IPS-18c (cell line): ENCODE results near the gene ACTG1.
"Not testable (repeated sequence)": the region's sequence is repeated elsewhere in the genome, so short reads cannot be mapped to it uniquely, and the experiment has no call there.

Experiments
- H3K4me3 ChIP-seq: 2 replicates; pipeline ENCODE4 v1.7.0; 2013; ENCODE audit warnings: low read depth, mild to moderate bottlenecking, low read length, moderate library complexity; ENCODE audit not compliant: insufficient read depth
- H3K9me3 ChIP-seq: one replicate; pipeline ENCODE4 v1.6.1; 2013; ENCODE audit warnings: mild to moderate bottlenecking, low read length, moderate library complexity; ENCODE audit not compliant: control insufficient read depth, insufficient read depth

ACTG1 gene

GRCh38 chr17:81536299-81537290 is 24.0 kb upstream of the ACTG1 start:
- H3K4me3 ChIP-seq = no peak overlapping the region
- no peaks in the 10 kb centered on the region for H3K9me3 ChIP-seq

DNA sequence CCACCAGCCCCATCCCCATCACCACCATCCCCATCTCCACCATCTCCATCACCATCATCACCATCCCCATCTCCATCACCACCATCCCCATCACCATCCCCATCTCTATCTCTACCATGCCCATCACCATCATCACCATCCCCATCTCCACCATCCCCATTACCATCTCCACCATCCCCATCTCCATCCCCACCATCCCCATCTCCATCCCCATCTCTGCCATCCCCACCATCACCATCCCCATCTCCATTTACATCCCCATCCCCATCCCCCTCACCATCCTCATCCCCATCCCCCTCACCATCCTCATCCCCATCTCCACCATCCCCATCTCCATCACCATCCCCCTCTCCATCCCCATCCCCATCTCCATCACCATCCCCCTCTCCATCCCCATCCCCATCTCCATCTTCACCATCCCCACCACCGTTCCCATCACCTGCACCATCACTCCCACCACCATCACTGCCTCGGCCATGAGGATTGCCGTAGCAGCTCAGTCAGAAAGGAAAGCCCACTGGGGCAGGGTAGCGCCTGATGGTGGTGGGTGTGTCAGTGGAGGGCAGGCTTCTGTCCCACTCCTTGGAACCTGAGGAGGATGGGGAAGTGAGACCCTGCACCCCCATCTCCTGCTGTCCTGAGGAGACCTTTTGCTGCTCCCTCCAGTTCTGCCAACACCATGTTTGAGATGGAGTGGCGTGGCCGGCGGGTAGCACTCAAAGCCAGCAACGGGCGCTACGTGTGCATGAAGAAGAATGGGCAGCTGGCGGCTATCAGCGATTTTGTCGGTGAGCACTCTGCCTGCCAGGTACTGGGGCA is 23.1 kb upstream of the ACTG1 start:
- H3K9me3 ChIP-seq = no peaks in the 10 kb centered on the region
- no peak overlapping the region for H3K4me3 ChIP-seq

DNA sequence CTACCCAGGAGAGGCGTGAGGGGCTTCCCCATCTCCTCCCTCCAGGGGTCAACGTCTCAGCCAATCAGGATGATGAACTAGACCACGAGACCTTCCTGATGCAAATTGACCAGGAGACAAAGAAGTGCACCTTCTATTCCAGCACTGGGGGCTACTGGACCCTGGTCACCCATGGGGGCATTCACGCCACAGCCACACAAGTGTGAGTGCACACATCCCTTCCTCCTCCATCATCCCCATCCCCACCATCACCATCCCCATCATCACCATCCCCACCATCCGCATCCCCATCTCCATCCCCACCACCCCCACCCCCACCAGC is 22.4 kb upstream of the ACTG1 start:
- Histone ChIP-seq H3K4me3 (no peak overlapping the region), H3K9me3 (no peaks in the 10 kb centered on the region)

GRCh38 chr17:81534157-81535006 is 21.8 kb upstream of the ACTG1 start:
- H3K9me3 ChIP-seq = no peaks in the 10 kb centered on the region
- H3K4me3 ChIP-seq = no peak overlapping the region

DNA sequence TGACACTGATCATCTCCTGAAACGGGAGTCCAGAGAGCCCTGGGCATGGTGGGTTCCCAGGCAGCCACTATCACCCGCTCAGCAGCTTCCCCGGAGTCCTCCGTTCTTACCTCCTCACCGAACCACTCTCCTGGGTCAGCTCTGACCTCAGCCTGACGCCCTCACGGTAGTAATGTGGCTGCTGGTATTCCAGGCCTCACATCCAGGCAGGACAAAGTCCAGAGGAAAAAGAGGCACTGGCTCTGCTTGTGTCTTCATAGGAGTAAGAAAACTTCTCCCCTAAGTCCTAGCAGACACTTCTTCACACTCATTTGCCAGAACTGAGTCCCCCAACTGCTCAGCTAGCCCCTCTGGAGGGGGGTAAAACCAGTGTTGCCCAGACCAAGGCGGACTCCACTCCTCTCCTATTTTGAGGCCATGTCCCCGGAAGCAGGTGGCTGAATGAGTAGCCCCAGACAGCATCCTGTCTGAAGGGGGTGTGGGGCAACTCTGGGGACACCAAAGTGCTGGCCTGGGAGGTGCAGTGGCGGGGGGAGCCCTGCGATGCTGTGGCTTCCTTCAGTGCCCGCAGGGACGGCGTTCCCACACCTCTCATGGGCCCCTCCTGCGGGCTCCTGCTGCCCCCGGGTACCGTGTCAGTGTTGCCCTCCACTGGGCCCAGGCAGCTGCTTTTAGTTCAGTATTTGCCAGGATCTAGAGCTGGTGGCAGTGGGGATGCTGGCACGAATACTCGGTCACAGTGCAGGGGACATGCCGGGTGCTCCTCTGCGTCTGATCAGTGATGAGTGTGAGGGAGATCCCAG is 20.9 kb upstream of the ACTG1 start:
- H3K4me3 ChIP-seq = no peak overlapping the region
- H3K9me3 ChIP-seq = no peaks in the 10 kb centered on the region

GRCh38 chr17:81532490-81533287 is 20.1 kb upstream of the ACTG1 start:
- no peaks in the 10 kb centered on the region for H3K9me3 ChIP-seq

DNA sequence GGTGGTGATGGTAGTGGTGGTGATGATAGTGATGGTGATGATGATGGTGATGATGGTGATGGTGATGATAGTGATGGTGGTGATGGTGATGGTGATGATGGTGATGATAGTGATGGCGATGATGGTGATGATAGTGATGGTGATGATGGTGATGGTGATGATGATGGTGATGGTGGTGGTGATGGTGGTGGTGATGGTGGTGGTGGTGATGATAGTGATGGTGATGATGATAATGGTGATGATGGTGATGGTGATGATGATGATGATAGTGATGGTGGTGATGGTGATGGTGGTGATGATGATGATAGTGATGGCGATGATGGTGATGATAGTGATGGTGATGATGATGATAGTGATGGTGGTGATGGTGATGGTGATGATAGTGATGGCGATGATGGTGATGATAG is 19.4 kb upstream of the ACTG1 start:
- not testable (repeated sequence) for H3K9me3 ChIP-seq, H3K4me3 ChIP-seq

More at GRCh38 chr17:81532490-81533287, 20.1 kb upstream of the ACTG1 start:
- no peak overlapping the region for H3K4me3 ChIP-seq

- H3K4me3 ChIP-seq, H3K9me3 ChIP-seq: not testable (repeated sequence)
These were observed 18.4 kb upstream of the ACTG1 start for GRCh38 chr17:81531013-81531412.

DNA sequence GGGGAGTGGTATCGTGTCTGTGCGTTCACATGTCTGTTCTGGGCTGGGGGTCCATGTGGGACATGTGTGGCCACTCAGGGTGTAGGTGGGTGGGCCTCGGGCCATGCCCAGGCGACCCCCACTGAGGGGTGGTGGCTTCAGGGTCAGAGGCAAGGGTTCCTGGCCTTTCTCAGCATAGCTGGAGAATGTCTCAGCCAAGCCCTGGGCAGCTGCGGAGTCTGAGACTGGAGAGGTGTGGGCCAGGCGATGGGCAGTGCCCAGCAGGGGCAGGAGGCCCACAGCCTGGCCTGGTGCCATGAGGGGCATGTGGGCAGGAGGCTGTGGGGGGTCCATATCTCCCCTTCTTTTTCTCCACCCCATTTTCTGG is 16.8 kb upstream of the ACTG1 start:
- H3K4me3 ChIP-seq = no peak overlapping the region
- H3K9me3 ChIP-seq = no peaks in the 10 kb centered on the region

- no peak overlapping the region for H3K4me3 ChIP-seq
- no peaks in the 10 kb centered on the region for H3K9me3 ChIP-seq
These were observed 16.2 kb upstream of the ACTG1 start for GRCh38 chr17:81528651-81529436.

DNA sequence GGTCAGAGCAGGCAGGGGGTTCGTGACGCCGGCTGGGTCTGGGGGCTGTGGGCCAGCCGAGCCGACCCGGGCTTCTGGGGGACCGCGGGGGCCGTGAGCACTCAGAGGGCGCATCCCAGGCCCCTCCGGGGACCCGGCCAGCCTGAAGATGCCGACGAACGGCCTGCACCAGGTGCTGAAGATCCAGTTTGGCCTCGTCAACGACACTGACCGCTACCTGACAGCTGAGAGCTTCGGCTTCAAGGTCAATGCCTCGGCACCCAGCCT is 15.7 kb upstream of the ACTG1 start:
- no peaks in the 10 kb centered on the region for H3K9me3 ChIP-seq
- no peak overlapping the region for H3K4me3 ChIP-seq

DNA sequence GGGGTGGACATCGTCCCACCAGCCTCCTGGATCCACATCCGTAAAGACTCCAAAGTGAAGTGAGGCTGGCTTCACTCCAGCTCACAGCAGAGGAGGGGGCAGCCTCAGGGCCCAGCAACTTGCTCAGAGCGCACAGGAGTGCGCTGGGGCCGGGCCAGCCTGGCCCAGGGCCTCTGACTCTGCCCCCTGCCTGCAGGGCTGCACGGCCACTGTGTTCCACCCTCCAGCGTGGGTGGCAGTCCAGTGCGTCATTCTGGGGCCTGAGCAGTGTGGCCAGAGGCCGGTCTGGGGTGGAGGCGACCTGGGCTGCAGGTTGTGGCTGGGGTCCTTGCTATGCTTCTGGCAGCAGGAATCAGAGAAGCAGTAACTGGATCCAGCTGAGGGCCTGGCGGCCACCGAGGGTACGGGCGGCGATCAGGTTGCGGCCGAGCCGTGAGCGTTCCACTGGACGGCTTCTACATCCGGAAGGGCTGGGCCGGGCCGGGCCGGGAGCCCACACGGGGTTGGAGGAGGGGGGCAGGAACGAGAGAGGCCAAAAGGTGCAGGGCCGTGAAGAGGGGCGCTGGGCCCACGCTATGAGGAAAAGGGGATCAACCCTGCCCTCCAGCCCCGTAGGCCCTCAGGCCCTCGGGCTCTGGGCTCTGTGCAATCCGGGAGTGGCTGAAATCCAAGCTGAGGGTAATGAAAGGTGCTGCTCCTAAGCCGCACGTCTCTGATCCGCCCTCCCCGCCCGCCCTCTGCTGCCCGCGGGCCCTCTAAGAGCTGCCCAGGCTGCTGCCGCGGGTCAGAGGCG is 15.2 kb upstream of the ACTG1 start, which contains the start of gene FSCN2:
FSCN2 (plus strand) TSS at position 787 of the 793 bp plus-strand sequence. CDS start 155 bp downstream, outside the sequence.
- Histone ChIP-seq H3K4me3 (no peak within 1 kb of the TSS), H3K9me3 (no peaks in the 10 kb centered on the region)

DNA sequence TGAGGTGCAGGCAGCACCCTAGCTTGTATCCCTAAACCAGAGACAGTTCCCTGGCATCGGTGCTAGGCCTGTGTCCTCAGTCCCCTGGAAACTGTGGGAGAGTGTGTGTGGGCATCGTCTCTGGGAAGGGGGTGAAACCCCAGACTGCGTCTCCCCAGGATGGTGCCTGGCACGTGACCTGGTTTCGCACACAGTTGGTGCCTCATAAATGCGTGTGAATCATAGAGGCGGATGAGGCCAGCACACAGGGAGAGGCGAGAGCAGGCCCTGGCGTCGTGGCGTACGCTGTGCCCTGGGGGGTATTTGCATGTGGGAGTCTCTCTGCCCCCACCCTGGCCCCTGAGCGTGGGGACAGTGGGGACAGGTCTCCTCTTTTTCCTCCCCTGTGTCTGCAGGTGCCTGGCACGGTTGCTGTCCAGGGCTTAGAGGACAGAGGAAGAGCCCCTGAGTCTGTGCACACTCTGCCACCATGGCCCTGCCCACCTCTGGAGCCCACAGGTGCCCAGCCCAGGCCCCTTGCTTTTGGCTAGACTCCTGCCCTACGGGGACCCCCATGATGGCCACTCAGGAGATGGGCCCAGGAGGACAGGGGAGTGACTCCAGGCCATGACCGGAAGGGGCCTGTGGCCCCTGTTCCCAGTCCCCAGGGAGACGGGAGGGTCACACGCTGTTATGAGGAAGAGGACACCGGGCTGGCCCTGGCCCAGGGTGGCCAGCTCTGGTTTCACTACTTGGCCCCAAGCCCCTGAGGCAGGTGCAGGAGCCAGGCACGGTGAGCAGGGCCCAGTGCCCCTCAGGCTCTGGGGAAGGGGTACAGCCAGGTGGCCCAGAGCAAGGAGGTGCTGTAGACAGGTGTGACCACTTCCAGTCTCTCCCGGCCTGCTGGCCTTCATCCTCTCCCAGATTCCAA is 14.3 kb upstream of the ACTG1 start:
- Histone ChIP-seq H3K4me3 (no peak overlapping the region), H3K9me3 (no peaks in the 10 kb centered on the region)

DNA sequence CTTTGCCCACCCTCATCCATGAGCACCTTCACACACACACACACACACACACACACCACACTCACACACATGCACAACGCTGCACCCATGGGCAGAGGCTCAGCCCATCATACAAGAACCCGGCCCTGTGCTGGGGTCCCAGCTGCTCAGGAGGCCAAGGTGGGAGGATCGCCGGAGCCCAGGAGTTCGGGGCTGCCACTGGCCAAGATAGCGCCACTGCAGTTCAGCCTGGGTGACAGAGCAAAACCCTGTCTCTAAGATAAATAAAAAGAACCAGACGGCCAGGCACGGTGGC is 12.2 kb upstream of the ACTG1 start:
- H3K4me3 ChIP-seq = no peak overlapping the region
- H3K9me3 ChIP-seq = no peaks in the 10 kb centered on the region
